ENCODE measurements around the gene NFE2L3. TPM values are rescaled to one million over a fixed set of nuclear protein-coding genes. Genes with fewer than 3 reads are reported as not detected.
A peak's percentile ranks its signal among the peaks of the same experiment; 100 is the strongest.

The NFE2L3 gene
- total and polyA plus RNA-seq, 2 donors (not counting 1 experiment from before 2014, with no cell fraction given): 1.4 to 1.6 TPM

- H4K20me1 ChIP-seq (ENCODE audit: control insufficient read depth, insufficient read depth, low read length, poor library complexity, severe bottlenecking): peaks cover 54% of the 10 kb centered on the region
- Mint-ChIP-seq H3K4me3 (peak overlapping the region; percentile 99), H3K9me3 (ENCODE audit: insufficient read depth) (no peaks in the 10 kb centered on the region), H3K4me1 (peaks cover 38% of the 10 kb centered on the region), H3K27ac (peak overlapping the region; percentile 100), H3K27me3 (no peaks in the 10 kb centered on the region)
- intact Hi-C loops (cut with micrococcal nuclease): loop anchor here (2.0 kb wide), 1 partner anchor 14 kb away; no protein-coding TSS in a partner anchor
- peak overlapping the region; percentile 100 for H3K9ac ChIP-seq (ENCODE audit: low read length)
- H3K4me3 ChIP-seq (ENCODE audit: control extremely low read depth in 1 of 5, extremely low read depth in 1 of 5, insufficient read depth in 1 of 5, low read depth in 2 of 5, low read length in 4 of 5): peak overlapping the region; percentile 80 to 100 (median 94)
- H3K4me1 ChIP-seq (ENCODE audit: control insufficient read depth in 2 of 2, insufficient read depth in 2 of 2, low read length in 2 of 2): peaks cover 20 to 24% of the 10 kb centered on the region in 2 donors
- no peaks in the 10 kb centered on the region for H3K27me3 ChIP-seq (replicated peaks in 1 of 4; ENCODE audit: control extremely low read depth in 1 of 4, control insufficient read depth in 3 of 4, insufficient read depth in 4 of 4, low read length in 3 of 4)
- H3K4me2 ChIP-seq (replicated peaks; ENCODE audit: low read depth, low read length, poor library complexity, severe bottlenecking): peak overlapping the region; percentile 82
- peak overlapping the region; percentile 77 for H2AFZ ChIP-seq (ENCODE audit: insufficient read depth, low read depth, low read length, poor library complexity, severe bottlenecking)
- CTCF ChIA-PET: interaction anchor here (0.5 to 9.6 kb wide), 8 partner anchors 10 to 977 kb away, joined by 3 to 84 read pairs (median 8); partner anchors contain the start of gene NFE2L3
- H3K79me2 ChIP-seq (ENCODE audit: control insufficient read depth, insufficient read depth, low read length): peaks cover 75% of the 10 kb centered on the region
- DNase-seq: peak; percentile 41
- H3K9me3 ChIP-seq (ENCODE audit: control extremely low read depth in 1 of 3, control insufficient read depth in 2 of 3, insufficient read depth in 1 of 3, low read length in 2 of 3): no peaks in the 10 kb centered on the region
- POLR2A ChIA-PET: interaction anchor here (0.6 to 2.8 kb wide), 8 partner anchors 51 to 234 kb away, joined by 3 to 23 read pairs (median 4); partner anchors contain the start of gene NFE2L3
- TF ChIP-seq EZH2 (IDR thresholded peaks at IDR 0.05; ENCODE audit: borderline replicate concordance, insufficient read depth, low read depth, low read length, poor library complexity, severe bottlenecking) (no peak), CTCF (IDR thresholded peaks at IDR 0.05) (no peak)
- no peak for ATAC-seq (ENCODE audit: low read depth)
- peak overlapping the region; percentile 85 to 97 for H3K27ac ChIP-seq (ENCODE audit: low read length in 2 of 2)
- H3K36me3 ChIP-seq (replicated peaks in 1 of 2; ENCODE audit: control extremely low read depth in 1 of 2, control insufficient read depth in 1 of 2, extremely low read depth in 1 of 2, insufficient read depth in 2 of 2, low read length in 1 of 2): peaks cover 5 to 37% of the 10 kb centered on the region in 2 experiments
- under 1% methylated on average over 52 of the region's 68 CpGs for WGBS (ENCODE audit: insufficient coverage)
These were observed 50.3 kb downstream of the NFE2L3 start for GRCh38 chr7:26202019-26202990.
